CD4-positive, alpha-beta T cell treated with Interferon gamma for 1 hour (primary cell): ENCODE results near the gene GNAQ.

Source experiments
- DNase-seq: peaks from one replicate; pipeline ENCODE4 v3.0.0-alpha.2; 2020

GNAQ gene

DNA sequence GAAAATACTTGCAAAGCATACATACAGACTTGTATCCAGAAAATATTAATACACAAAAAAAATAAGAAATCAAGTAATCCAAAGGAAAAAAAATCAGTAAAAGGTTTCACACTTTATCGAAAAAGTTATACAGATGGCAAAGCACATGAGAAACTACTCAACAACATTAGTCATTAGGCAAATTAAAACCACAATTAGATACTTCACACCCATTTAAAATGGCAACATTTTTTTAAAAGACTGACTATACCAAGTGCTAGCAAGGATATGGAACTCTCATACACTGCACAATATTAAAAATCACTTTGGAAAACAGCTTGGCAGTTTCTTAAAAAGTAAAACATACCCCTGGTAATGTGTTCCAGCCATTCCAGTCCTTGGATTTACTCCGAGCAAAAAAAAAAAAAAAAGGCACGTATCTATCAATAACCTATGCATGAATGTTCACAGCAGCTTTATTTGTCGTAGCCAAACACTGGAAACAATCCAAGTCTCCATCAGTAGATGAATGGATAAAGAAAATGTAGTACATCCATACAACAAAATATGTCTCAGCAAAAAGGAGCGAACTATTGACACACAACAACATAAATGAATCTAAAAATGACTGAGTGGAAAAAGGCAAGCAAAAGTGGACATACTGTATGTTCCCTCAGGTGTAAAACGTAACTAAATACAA, 66.0 kb downstream of the GNAQ start:
- no peak for DNase-seq

DNA sequence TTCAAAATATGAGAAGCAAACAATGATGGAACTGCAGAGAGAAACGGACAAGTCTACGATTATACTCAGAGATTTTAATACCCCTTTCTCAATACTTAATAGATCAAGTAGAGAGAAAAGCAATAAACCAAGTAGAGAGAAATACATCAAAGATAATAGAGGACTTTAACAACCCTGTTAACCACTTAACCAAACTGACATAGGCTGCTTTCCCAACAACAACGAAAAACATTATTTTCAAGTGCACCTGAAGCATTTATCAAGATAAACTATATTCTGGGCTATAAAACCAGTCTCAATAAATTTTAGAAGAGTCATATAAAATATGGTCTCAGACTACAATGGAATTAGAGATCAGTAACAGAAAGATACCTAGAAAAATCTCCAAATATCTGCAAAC, 67.4 kb downstream of the GNAQ start:
- DNase-seq = no peak

DNA sequence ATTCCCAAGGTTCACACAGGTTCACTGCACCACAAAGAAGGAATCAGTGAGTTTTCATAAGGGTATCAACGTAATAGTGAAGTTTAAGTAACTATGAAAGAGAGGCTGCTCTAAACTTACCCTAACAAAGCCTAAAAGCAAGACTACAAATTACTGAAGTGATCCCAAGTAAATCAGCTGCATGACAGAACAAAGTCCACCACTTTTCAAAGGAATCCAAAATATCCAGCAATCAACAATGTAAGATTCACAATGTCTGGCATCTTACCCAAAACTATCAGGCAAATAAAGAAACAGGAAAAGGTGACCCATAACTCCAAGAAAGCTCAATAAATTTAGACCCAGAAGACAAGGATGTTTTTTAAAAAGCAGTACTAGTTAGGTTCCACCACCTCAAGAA, 70.1 kb downstream of the GNAQ start:
- no peak for DNase-seq

DNA sequence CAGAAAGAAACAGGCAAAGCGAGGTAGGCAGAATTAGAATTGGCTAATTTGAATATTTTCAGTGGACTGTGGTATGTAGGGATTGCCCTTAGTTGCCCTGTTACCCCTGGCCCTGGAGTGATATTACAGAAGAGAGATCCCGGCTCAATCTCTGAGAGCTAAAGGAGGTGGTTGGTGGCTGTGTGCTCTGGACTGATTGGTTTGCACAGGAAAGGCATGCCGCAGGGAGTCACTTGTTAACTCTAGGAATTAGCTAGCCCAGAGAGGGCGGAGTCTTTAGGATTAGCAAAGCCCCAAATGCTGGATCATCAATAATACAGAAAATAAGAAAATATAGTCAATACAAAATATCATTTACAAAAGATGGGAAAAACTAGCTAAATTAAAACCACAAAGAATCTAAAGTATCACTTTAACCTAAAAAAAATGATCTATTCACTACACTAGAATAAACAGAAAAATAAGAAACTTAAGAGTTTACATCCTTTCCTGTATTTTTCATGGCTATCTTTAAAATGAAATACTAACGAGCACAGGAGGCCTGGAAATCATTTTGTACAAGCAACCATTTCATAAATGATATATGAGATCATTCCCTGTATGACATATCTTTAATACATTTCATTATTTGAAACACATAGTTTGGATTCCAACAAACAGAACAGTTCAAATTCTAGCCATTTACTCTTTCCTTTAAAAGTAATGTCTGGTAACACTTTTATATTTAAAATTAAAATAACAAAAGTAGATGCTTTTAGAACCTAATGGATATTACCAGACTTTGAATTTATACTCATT, 71.1 kb downstream of the GNAQ start:
- DNase-seq = no peak

DNA sequence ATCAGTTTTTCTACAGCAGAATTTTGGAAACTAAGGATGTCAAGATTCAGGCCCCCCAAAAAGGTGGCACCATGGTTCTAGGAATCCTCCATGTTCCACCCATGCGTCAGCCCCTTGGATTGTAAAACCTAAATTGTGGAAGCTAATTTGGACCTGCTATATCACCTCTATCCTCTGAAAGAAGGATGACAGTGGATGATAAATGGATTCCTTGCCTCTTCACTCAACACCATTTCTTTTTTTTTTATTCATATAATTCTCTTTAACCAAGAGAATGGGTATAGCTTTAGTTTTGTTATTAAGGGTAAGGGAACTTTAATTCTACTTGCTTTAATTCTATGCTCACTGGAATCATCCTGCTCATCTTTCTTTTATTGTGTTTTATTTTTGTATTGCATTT, 71.8 kb downstream of the GNAQ start:
- no peak for DNase-seq

DNA sequence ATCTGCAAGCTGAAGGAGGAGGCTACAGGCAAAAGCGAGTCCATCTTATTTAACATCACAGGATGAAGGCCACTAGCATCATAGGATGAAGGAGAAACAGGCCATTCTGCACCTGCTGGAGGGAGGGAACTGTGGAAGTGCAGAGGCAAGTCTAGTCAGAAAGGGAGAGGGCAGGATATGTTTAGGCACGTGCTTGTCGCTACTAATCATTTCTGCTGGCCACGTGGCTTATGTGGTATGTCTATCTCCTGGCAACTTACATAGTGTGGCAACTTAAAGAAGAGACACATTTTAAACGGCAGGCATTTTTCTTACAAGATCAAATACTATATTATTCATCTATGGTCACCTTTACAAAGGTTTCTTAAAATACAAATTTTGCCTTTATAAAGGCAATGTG, 74.0 kb downstream of the GNAQ start:
- DNase-seq = no peak

DNA sequence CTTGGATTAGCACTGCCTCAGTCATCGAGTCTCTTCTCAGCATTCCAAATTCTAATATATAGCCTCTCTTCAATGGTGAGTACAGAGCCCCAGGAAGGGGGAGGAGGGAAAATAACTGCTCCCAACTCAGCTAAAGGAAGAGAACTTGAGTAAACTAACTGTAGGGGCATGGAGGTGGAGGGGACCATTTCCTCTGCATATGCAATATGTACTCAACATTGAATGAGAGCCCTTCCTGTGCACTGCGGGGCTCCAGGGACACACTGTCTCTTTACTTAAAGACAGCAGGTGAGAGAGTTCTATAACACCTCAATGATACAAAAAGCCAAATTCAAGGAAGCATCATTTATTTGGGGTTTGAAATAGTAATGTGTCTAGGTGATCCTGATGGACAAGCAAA, 75.1 kb downstream of the GNAQ start:
- no peak for DNase-seq

DNA sequence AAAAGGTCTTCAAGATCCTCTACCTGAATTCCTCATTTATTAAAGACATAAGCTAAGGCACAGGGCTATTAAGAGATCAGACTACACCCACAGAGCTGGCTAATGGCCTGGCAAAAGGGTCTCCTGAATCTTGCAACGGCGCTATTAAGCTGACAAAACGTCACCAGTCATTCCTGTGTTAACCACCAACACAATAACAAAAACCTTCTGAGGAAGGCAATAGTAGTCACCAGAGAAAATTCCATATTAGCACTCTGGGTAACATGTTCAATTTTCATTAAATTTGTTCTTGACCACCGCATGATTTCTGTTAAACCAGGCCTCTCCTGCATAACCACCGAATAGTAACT, 77.0 kb downstream of the GNAQ start:
- no peak for DNase-seq

DNA sequence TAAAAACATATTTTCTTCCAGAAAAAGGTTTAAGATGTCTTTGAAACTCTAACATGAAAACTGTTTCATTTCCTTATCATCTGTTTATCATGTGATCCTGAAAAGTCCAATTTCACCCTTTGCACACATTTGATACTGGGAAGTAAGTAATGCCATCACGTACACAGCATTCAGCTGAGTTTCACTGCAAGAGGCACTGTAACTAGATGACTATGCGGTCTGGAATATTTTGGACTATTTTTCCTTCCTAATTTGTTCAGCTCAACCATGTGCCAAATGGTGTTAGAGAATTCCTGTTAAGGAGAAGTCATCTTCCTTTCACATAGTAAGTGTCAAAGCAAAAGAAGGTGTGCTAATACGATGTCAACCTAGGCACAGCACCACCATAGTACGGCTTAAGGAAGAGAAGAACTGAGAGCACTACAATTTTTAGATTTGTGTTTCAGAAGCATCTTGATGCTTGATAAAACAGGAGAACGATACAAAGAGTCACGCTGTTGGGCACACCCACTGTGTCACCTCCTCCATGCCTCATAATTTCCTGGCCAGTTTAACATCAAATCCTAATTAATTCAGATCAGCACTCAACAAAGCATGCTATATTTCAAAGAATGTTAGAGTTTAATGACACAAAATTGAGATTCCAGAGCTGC, 77.5 kb downstream of the GNAQ start:
- DNase-seq = no peak

DNA sequence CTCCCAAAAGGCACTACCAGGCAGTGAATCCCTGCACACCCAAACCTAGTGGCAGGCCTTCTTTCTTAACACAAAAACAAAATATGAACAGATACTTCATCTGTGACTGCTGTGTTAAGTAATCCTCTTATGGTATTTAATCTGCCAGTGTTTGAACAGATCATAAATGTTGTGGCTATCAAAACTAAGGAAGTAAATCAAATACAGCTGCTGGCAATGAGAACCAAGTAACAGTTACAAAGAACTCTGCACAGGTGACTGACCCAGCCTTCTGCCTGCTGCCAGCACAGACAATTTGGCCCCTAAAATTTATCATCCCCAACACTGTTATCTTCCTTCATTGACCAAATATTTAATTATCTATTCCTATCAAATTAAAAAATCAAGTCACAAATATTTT, 78.0 kb downstream of the GNAQ start:
- no peak for DNase-seq

DNA sequence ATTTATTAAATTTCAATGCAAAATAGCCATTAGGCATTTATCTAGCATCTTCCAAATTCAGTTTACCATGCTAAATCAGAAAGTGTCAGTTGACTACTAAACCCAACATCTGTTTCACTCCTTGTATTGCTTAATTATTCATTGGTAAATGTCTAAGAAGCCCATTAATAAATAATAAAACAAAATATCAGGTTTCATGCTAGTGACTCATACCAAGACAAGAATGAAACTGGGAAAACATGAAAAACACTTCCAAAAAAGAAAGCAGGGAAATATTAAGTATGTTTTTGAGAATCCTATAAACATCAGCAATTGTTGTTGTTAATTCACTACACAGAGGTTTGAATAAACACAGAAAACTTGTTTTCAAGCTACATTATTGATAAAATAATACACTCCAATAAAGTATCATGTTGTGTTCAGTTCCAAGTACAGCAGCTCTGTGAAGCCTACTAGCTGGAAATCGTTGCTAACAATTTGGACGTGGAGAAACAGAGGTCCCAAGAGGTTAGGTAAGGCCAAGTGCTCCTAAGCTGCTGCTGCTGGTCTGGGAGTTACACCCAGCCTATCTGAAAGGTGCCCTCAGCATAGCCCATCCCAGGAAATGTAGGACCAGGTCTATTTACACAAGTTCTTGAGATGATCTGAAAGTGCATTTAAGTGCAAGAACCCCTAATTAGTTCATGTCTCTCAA, 78.8 kb downstream of the GNAQ start:
- no peak for DNase-seq

DNA sequence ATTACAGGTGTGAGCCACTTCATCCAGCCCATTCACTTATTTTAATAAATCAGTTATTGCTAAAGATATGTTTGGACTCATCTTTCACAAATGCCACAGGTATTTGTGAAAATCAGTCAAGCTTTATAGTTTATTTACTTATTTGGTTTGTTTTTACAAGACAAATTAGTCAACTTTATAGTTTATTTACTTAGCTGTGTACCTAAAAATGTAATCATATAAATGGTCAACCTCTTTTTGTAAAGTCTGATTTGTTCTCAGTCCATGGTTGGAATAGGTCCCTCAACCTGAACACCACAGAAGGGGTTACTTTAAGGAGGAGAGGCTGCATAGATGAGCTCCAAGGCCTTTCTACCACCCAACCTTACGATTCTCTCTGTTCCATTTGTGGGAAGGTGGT, 80.2 kb downstream of the GNAQ start:
- DNase-seq = no peak

DNA sequence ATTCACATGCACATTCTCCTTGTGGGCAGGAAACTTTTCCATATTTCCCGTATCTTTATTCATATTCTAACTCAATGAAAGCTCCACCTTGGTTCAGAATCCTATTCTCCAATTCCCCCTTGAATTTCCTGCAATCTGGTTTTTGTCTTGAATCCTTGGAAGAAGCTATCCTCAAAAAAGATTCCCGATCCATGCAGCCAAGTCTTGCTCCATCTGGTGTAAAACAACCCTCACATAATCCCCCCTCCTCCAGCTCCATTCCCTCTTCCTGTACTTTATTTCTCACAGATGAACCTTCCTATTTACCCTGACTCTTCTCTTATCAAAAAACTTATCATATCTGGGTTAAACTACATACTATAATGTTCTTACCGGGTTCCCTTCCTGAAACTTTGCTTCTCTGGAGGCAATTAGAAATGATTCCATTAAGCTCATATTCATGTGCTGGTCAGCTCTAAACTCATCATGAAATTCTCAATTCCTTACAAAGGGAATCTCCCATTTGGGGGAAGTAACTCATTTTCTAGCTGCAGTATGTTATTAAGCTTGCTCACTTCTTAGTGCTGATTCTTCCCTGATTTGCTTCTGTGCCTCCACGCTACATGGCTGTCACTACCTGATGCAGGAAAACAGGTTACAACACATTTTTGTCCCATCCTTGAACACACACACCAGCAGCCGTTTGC, 81.7 kb downstream of the GNAQ start:
- DNase-seq = no peak

DNA sequence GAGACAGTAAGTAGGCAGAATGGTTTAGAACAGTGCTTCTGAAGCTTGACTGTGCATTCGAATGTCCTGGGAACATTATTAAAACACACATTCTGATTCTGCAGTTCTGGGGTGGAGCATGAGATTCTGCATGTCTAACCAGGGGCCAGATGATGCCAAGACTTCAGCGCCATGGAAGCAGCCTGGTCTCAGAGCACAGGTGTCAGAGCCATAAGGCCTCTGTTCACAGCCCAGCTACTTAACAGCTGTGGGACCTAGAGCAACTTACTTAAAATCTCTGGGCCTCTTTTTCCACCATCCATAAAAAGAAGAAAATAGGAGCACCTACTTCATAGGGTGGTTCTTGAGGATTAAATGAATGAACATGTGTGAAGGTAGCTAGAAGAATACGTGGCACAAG, 84.0 kb downstream of the GNAQ start:
- DNase-seq = no peak

DNA sequence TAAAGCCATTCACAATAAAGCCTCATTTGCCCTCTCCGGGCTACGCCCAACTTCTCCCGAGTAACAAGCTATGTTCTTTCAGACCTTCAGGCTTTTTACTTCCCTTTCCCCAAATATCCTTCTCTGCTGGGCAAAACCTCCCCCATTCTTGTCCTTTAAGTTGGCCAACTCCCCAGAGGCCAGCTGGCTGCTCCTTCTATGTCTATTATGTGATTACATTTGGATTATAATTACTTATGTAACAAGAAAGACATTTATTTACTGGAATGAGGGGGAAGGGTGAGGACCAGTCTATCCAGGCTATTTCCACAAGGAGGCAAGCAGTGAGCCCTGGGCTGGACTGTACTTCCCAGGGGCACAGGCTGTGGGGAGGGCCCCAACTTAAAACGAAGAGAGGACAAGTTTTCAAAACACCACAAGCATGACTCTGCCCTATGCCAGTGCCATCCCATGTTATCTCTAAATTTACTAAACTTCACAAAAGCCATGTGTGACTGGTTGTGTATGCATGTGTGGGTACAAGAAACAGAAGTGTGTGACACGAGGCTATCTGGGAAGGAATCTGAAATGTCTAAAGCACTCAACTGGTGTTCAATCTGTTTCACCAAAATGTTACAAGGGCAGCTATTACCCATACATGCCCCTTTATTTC, 84.5 kb downstream of the GNAQ start:
- no peak for DNase-seq

DNA sequence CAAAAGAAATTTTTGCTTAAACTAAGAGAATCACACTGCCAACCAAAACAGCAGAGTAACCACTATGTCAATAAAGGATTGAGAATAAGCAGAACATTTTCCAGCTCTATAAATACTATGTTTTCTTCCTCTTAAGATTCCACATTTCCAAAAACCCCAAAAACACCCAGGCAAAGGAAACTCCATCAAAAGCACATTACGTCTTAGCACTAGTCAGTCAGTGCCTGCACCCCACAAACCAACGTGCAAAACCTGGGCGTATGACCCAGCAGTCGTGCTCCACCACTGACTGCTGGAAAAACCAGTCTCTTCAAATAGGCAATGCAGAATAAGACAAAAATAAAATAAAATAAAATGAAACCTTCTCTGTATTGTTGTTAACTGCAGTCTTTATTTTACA, 85.3 kb downstream of the GNAQ start:
- DNase-seq = no peak

DNA sequence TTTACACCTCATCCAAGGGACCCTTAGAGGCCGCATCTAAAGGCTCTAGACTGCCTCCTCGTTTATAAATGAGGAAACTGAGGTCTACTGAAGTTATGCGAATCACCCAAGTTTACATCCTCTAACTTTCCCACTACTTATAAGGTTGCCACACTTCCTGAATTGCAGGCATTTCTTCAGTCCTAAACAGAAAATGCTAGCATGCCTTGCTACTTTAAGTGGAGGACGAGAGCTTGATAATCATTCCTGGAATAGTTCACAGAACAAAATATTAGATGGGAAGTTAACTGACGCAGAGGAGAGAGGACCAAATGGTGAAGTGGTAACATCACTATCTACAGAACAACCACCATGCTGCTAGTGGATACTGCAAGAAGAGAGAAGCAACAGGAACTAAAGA, 85.8 kb downstream of the GNAQ start:
- DNase-seq = no peak

DNA sequence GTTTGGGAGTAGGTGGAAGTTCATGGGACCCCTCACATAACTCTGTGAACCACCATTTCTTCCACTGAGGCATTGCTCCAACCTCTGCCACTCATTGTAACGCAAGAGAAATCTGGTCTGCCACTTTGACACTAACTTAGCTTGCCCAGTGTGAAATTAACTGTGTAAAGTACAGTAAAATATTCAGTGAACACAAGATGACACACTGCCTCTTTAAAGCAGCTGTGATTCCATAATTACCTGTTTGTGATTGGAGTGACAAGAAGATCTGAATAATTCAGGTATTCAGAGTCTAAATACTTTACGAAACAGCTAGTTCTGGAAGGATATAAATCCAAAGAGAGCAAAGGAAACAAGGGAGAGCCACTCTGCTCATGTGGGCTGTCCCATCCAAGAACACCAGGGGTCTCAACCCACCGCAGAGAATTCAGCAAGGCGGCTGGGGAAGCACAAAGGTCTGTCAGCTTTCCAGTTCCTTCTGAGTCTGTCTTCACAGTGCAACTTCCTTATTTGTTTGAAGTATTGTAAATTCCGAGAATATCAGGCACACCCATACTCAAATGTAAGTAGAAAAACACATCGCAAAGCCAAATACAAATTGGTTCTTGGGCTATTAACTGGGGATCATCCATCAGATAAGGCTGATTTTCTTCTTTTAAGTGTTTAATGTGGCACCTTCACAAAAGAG, 86.9 kb downstream of the GNAQ start:
- DNase-seq = peak; percentile 28

DNA sequence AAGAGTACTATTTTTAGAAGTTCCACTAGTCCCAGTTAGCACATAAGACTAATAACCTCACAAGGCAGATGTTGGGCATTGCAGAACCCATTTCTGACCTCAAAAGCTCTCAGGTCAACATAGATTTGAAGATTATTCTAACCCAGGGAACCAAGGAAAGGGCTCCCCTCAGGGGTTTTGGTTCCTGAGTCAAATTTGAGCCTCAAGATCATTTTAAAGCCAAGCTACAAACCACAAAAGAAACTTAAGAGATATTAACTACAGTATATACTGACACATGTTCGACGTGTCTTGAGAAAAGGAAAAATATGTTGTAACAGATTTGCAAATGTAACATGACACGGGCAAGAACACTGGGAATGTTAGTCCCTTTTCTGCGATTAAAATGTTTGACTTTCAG, 88.6 kb downstream of the GNAQ start:
- DNase-seq = no peak

DNA sequence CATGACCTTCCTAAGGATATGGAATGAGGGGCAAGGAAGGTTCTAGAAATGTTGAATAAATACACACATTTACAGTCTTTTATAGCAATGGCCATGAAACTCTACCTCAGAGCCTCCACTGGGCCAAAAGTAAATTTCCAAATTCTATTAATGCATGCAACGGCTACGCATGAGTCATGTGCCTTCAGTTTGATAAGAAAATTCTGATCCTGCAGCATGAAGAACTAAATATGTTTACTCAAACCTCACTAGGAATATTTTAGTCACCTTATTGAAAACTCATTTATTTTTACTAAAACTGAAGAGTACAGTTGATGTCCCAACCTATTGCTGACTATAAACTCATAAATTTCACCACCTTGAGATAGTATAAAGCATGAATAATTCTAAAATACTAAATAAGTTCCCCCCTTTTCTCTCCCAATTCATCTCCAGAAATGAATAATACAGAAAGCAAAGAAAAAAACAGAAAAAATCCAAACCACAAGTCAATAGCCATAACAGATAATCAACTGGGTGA, 92.4 kb downstream of the GNAQ start:
- DNase-seq = no peak

DNA sequence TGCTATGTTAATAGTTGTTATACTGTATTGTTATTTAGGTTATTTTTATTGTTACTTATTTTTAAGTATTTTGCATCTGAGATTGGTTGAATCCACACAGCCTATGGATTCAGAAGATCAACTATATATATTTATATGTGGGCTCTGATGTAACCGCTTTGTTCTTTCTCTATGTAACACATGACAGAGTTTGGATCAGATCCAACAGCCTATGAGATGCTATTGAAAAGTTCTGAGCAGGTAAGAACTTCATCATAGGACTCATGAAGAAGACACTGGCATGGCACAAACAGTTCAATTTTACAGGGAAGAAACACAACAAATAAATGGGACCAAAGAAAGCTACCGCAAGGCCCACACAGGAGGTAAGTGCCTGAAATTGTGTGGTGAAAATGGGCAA, 93.4 kb downstream of the GNAQ start:
- DNase-seq = no peak

DNA sequence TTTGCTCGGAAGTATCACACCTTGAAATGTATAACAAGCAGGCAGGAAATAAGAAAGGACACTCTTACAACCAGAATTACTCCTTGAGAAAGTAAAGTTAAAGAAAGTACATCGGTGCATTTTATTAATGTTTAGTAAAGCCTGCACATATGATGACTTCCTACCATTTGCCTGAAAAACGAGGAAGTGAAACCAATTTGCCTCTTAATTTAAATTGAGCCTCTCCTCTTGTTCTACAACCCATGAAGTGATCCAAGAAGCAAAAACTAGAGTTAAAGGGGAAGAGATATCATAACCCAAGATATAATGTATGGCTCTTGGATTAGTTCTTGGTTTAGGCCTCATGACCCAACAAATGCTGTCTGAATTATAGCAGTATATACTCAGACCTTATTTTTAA, 95.6 kb downstream of the GNAQ start:
- no peak for DNase-seq
